ENCODE results near the gene KLRC4. TPM values are rescaled to one million over a fixed set of nuclear protein-coding genes. Genes with fewer than 3 reads are reported as not detected.
"Not testable (repeated sequence)": the region's sequence is repeated elsewhere in the genome, so short reads cannot be mapped to it uniquely, and the experiment has no call there.

The KLRC4 gene
- total and polyA plus RNA-seq, 2 donors from 2014 or later, result 1.4 TPM; not detected in 1

GRCh38 chr12:10395390-10395998 lies 14.1 kb downstream of the KLRC4 start:
- DNase-seq (peak in 2 of 5 donors; percentile 37 to 56), FAIRE-seq (no peak)
- Histone ChIP-seq H3K9ac (ENCODE audit: low read length in 3 of 3) (no peak overlapping the region), H3K36me3 (ENCODE audit: control insufficient read depth in 2 of 3, insufficient read depth in 3 of 3, low read length in 3 of 3) (no peaks in the 10 kb centered on the region), H3K27me3 (ENCODE audit: control insufficient read depth, insufficient read depth, low read length) (no peaks in the 10 kb centered on the region), H3K27ac (ENCODE audit: low read depth in 2 of 2, low read length in 2 of 2) (peak overlapping the region in 1 of 2 donors; percentile 14), H3K9me3 (ENCODE audit: control insufficient read depth in 2 of 3, insufficient read depth in 1 of 3, low read length in 3 of 3) (no peaks in the 10 kb centered on the region), H3K4me1 (ENCODE audit: control insufficient read depth in 2 of 3, insufficient read depth in 2 of 3, low read depth in 1 of 3, low read length in 3 of 3) (no peaks in the 10 kb centered on the region), H3K4me3 (ENCODE audit: low read length in 3 of 3) (peak overlapping the region in 1 of 3 donors; percentile 1)
- intact Hi-C loops (cut with DNase I), result no loop called here
- no peak for TF ChIP-seq CTCF (IDR thresholded peaks at IDR 0.05; ENCODE audit: borderline replicate concordance, extremely low read depth, insufficient read depth)

DNA sequence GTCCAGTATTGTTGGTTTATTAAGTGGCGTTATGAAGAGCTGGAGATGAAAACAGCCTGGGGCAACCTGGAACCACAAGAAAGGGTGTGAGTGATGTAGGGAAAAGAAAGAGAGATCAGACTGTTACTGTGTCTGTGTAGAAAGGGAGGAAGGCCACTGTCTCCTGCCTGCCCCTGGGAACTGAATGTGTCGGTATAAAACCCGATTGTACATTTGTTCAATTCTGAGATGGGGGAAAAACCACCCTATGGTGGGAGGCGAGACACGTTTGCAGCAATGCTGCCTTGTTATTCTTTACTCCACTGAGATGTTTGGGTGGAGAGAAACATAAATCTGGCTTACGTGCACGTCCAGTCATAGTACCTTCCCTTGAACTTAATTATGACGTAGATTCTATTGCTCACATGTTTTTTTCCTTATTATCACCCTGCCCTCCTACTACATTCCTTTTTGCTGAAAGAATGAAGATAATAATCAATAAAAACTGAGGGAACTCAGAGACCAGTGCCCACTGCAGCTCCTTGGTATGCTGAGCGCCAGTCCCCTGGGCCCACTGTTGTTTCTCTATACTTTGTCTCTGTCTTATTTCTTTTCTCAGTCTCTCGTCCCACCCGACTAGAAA lies 14.9 kb downstream of the KLRC4 start:
- H3K9me3 ChIP-seq (ENCODE audit: control insufficient read depth in 2 of 3, insufficient read depth in 1 of 3, low read length in 3 of 3); intact Hi-C loops (cut with DNase I); DNase-seq; H3K27ac ChIP-seq (ENCODE audit: low read depth in 2 of 2, low read length in 2 of 2); H3K4me3 ChIP-seq (ENCODE audit: low read length in 3 of 3); H3K36me3 ChIP-seq (ENCODE audit: control insufficient read depth in 2 of 3, insufficient read depth in 3 of 3, low read length in 3 of 3); H3K4me1 ChIP-seq (ENCODE audit: control insufficient read depth in 2 of 3, insufficient read depth in 2 of 3, low read depth in 1 of 3, low read length in 3 of 3); H3K27me3 ChIP-seq (ENCODE audit: control insufficient read depth, insufficient read depth, low read length); H3K9ac ChIP-seq (ENCODE audit: low read length in 3 of 3); FAIRE-seq: not testable (repeated sequence)

DNA sequence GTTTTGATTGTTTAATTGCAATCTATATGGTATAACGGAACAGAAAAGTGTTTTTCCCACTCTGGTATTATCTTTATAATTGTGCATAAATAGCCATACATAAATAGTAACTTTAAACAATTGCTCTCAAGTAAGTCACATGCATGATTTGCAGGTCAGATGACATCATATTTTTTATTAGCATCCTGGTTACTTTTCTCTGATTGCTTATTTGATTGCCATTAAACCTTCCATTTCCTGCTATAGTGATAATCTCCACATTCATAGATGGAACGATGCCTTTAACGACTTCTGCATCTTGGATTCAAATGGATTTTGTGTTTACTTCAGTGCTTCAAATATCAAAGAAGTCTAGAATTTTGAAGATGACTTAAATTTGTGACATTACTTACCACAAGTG lies 16.3 kb downstream of the KLRC4 start:
- no peak for TF ChIP-seq CTCF (IDR thresholded peaks at IDR 0.05; ENCODE audit: borderline replicate concordance, extremely low read depth, insufficient read depth)
- no peak for FAIRE-seq
- Histone ChIP-seq H3K36me3 (ENCODE audit: control insufficient read depth in 2 of 3, insufficient read depth in 3 of 3, low read length in 3 of 3) (no peaks in the 10 kb centered on the region), H3K9ac (ENCODE audit: low read length in 3 of 3) (no peak overlapping the region), H3K9me3 (ENCODE audit: control insufficient read depth in 2 of 3, insufficient read depth in 1 of 3, low read length in 3 of 3) (no peaks in the 10 kb centered on the region), H3K27ac (ENCODE audit: low read depth in 2 of 2, low read length in 2 of 2) (no peak overlapping the region), H3K4me3 (ENCODE audit: low read length in 3 of 3) (no peak overlapping the region), H3K27me3 (ENCODE audit: control insufficient read depth, insufficient read depth, low read length) (no peaks in the 10 kb centered on the region), H3K4me1 (ENCODE audit: control insufficient read depth in 2 of 3, insufficient read depth in 2 of 3, low read depth in 1 of 3, low read length in 3 of 3) (no peaks in the 10 kb centered on the region)
- intact Hi-C loops (cut with DNase I), result no loop called here
- DNase-seq, result no peak

GRCh38 chr12:10392394-10392930 lies 17.1 kb downstream of the KLRC4 start:
- intact Hi-C loops (cut with DNase I), result no loop called here
- no peak for FAIRE-seq
- DNase-seq, result peak in 1 of 5 donors; percentile 52
- TF ChIP-seq CTCF (IDR thresholded peaks at IDR 0.05; ENCODE audit: borderline replicate concordance, extremely low read depth, insufficient read depth), result no peak
- Histone ChIP-seq H3K4me1 (ENCODE audit: control insufficient read depth in 2 of 3, insufficient read depth in 2 of 3, low read depth in 1 of 3, low read length in 3 of 3) (no peaks in the 10 kb centered on the region), H3K27ac (ENCODE audit: low read depth in 2 of 2, low read length in 2 of 2) (no peak overlapping the region), H3K36me3 (ENCODE audit: control insufficient read depth in 2 of 3, insufficient read depth in 3 of 3, low read length in 3 of 3) (no peaks in the 10 kb centered on the region), H3K9ac (ENCODE audit: low read length in 3 of 3) (no peak overlapping the region), H3K4me3 (ENCODE audit: low read length in 3 of 3) (no peak overlapping the region), H3K27me3 (ENCODE audit: control insufficient read depth, insufficient read depth, low read length) (no peaks in the 10 kb centered on the region), H3K9me3 (ENCODE audit: control insufficient read depth in 2 of 3, insufficient read depth in 1 of 3, low read length in 3 of 3) (no peaks in the 10 kb centered on the region)

- H3K9ac ChIP-seq (ENCODE audit: low read length in 3 of 3); DNase-seq; intact Hi-C loops (cut with DNase I); H3K4me1 ChIP-seq (ENCODE audit: control insufficient read depth in 2 of 3, insufficient read depth in 2 of 3, low read depth in 1 of 3, low read length in 3 of 3); H3K36me3 ChIP-seq (ENCODE audit: control insufficient read depth in 2 of 3, insufficient read depth in 3 of 3, low read length in 3 of 3); H3K9me3 ChIP-seq (ENCODE audit: control insufficient read depth in 2 of 3, insufficient read depth in 1 of 3, low read length in 3 of 3); H3K4me3 ChIP-seq (ENCODE audit: low read length in 3 of 3); H3K27me3 ChIP-seq (ENCODE audit: control insufficient read depth, insufficient read depth, low read length); H3K27ac ChIP-seq (ENCODE audit: low read depth in 2 of 2, low read length in 2 of 2); FAIRE-seq: not testable (repeated sequence)
These were observed 18.6 kb downstream of the KLRC4 start for GRCh38 chr12:10390991-10391390.
